Measurements from ENCODE around the gene CTDSPL. TPM values are rescaled to one million over a fixed set of nuclear protein-coding genes. Genes with fewer than 3 reads are reported as not detected.

Gene CTDSPL
- total and polyA plus RNA-seq, 2 of the 8 experiments (the other 6 are each of a cell fraction or from before 2014, with no cell fraction given) = 20.3 to 42.2 TPM

GRCh38 chr3:37968199-37968598, 106.5 kb downstream of the CTDSPL start:
- ChIA-PET CTCF (ENCODE audit: partially characterized antibody) (interaction anchor here (0.6 to 5.7 kb wide), 25 partner anchors 9 to 411 kb away, joined by 3 to 32 read pairs (median 7); no protein-coding TSS in a partner anchor), POLR2A (ENCODE audit: partially characterized antibody) (interaction anchor here (1.1 to 1.2 kb wide), 2 partner anchors 14 to 113 kb away, joined by 3 read pairs; no protein-coding TSS in a partner anchor)
- Histone ChIP-seq H3K36me3 (ENCODE audit: control insufficient read depth in 2 of 4, insufficient read depth in 4 of 4, low read length in 3 of 4) (no peaks in the 10 kb centered on the region; a peak in 1 of 8 replicates), H3K4me3 (ENCODE audit: extremely low read depth in 1 of 4, insufficient read depth in 2 of 4, low read depth in 3 of 4, low read length in 4 of 4) (no peak overlapping the region), H3K14ac (ENCODE audit: insufficient read length) (no peak overlapping the region), H2AK5ac (ENCODE audit: low read depth, low read length) (no peak overlapping the region), H4K5ac (ENCODE audit: insufficient read length, low read depth, low read length) (no peak overlapping the region), H3K27ac (ENCODE audit: low read depth, low read length) (no peak overlapping the region), H3K9me3 (ENCODE audit: insufficient read depth in 2 of 2, low read depth in 1 of 2, low read length in 1 of 2) (no peaks in the 10 kb centered on the region), H3K4me2 (ENCODE audit: insufficient read depth in 1 of 2, low read depth in 2 of 2, low read length in 2 of 2) (no peak overlapping the region), H4K20me1 (replicated peaks in 1 of 2; ENCODE audit: control insufficient read depth in 1 of 2, insufficient read depth in 2 of 2, low read length in 2 of 2) (peaks cover 0 to 2% of the 10 kb centered on the region in 2 experiments), H4K8ac (ENCODE audit: extremely low read depth, insufficient read depth, low read length) (no peak overlapping the region), H3K79me2 (ENCODE audit: control insufficient read depth in 1 of 2, insufficient read depth in 2 of 2, low read length in 2 of 2) (no peaks in the 10 kb centered on the region), H4K91ac (replicated peaks; ENCODE audit: insufficient read length, low read length) (no peak overlapping the region), H2BK15ac (ENCODE audit: low read length) (no peak overlapping the region), H3K4me1 (replicated peaks in 1 of 4; ENCODE audit: control insufficient read depth in 3 of 4, insufficient read depth in 4 of 4, low read length in 3 of 4) (0 out of 7 replicates have a peak, but pooled peaks cover 0 to under 1% (median 0%) of the 10 kb centered on the region in 4 experiments), H3K23me2 (ENCODE audit: low read depth, low read length) (no peaks in the 10 kb centered on the region), H3K79me1 (ENCODE audit: low read depth, low read length) (no peaks in the 10 kb centered on the region), H3K9ac (replicated peaks in 1 of 4; ENCODE audit: extremely low read depth in 1 of 4, low read depth in 3 of 4, low read length in 3 of 4) (no peak overlapping the region), H3K56ac (replicated peaks; ENCODE audit: insufficient read length, low read depth, low read length) (no peak overlapping the region), H2BK5ac (ENCODE audit: low read depth, low read length) (no peak overlapping the region), H2BK12ac (ENCODE audit: low read depth, low read length) (no peak overlapping the region), H2BK120ac (replicated peaks; ENCODE audit: low read depth, low read length) (no peak overlapping the region), H3K18ac (ENCODE audit: extremely low read depth, low read length) (no peak overlapping the region), H2BK20ac (ENCODE audit: low read length) (no peak overlapping the region), H3K23ac (ENCODE audit: insufficient read length) (no peak overlapping the region), H2AFZ (ENCODE audit: low read length) (no peak overlapping the region), H3K4ac (replicated peaks; ENCODE audit: insufficient read length, low read depth, low read length) (no peak overlapping the region), H3K27me3 (replicated peaks in 1 of 4; ENCODE audit: control insufficient read depth in 3 of 4, extremely low read depth in 1 of 4, insufficient read depth in 3 of 4, low read length in 3 of 4) (no peaks in the 10 kb centered on the region)
- FAIRE-seq (no peak), DNase-seq (ENCODE audit: low read depth in 1 of 2, low spot score in 2 of 2) (no peak)
- WGBS, 2 experiments (ENCODE audit: extremely low coverage in 1 of 2, insufficient coverage in 1 of 2, insufficient read length in 1 of 2, insufficient replicate concordance in 2 of 2, low coverage in 1 of 2, low lambda C conversion rate in 2 of 2, missing lambda C conversion rate in 1 of 2) = 89% methylated on average over 9 of the region's 9 CpGs; no CpG with 5 or more reads in 1 of the 2 experiments
- TF ChIP-seq SIRT6 (IDR thresholded peaks at IDR 0.05; ENCODE audit: low read length) = no peak
- no peak for TF ChIP-seq RFX5 (IDR thresholded peaks at IDR 0.05; ENCODE audit: borderline replicate concordance, low read depth, low read length)
- TF ChIP-seq GABPA (IDR thresholded peaks at IDR 0.05; ENCODE audit: borderline replicate concordance, insufficient read depth, low read length) = no peak
- TF ChIP-seq CHD2 (IDR thresholded peaks at IDR 0.05; ENCODE audit: low read length) = no peak
- TF ChIP-seq RXRA (IDR thresholded peaks at IDR 0.05; ENCODE audit: insufficient read depth, low read depth, low read length) = no peak
- TF ChIP-seq CBX8 (IDR thresholded peaks at IDR 0.05; ENCODE audit: borderline replicate concordance, low read depth, low read length) = no peak
- TF ChIP-seq BRCA1 (IDR thresholded peaks at IDR 0.05; ENCODE audit: low read depth, low read length) = no peak
- no peak for TF ChIP-seq RBBP5 (IDR thresholded peaks at IDR 0.05; ENCODE audit: borderline replicate concordance, low read depth, low read length)
- no peak for TF ChIP-seq TAF1 (IDR thresholded peaks at IDR 0.05; ENCODE audit: low read depth, low read length)
- TF ChIP-seq CHD1 (IDR thresholded peaks at IDR 0.05; ENCODE audit: low read depth, low read length) = no peak
- no peak for TF ChIP-seq BACH1 (IDR thresholded peaks at IDR 0.05; ENCODE audit: low read length)
- TF ChIP-seq EGR1 (IDR thresholded peaks at IDR 0.05; ENCODE audit: borderline replicate concordance, low read depth, low read length) = no peak
- no peak for TF ChIP-seq NANOG (IDR thresholded peaks at IDR 0.05; ENCODE audit: insufficient read depth, low read depth, low read length, poor library complexity, severe bottlenecking)
